HG03045 (cell line): Measurements from ENCODE around the gene OSBPL7.

Source experiments
- ATAC-seq: cut with Tn5 transposase; IDR thresholded peaks from one replicate; pipeline ENCODE4 v1.9.1; 2021; ENCODE audit warnings: mild to moderate bottlenecking, moderate library complexity; ENCODE audit not compliant: unreplicated experiment

Gene OSBPL7

DNA sequence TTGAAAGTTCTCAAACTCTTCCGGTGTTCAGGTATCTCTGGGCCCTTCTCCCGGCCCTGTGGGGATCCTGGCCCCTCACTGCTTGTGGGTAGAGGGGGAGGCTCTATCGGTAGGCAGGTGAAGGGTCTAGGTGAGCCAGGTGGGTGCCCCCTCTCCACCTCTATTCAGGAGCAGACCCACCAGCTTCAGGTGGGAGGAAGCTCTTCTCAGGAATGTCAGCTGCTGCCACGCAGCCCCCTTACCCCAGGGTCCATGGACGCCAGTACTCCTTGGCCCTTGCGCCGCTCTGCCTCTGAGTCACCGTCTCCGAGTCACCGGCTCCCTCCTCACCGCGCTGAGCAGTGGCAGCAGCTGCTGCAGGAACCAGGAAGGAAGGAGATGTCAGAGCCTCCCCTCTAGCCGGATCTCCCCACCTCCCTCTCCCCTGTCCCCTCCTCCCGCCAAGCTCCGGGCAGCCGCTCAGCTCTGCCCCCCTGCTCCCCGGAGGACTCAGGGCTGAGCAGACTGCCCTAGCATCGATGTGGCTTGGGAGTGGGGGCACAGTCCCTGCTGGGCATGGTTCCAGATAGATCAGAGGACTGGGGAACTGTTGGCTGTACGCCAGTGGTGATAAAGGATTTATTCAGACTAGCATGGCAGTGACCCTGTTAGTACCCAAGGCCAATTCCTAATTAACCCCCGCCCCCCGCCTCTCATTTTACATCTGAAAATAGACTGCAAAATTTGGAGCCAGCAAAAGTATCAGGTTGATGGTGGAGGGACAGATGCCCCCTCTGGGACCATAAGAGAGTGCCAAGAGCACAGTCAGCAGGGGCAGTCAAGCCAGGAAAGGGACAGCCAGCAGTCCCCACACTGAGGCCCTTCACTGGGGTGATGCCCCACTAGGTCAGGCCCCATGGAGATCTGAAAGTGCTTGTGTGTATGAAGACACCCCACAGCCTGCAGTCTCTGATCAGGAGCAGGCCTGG, at the start of gene OSBPL7:
Gene OSBPL7 (minus strand): TSS at position 371 of the 968 bp plus-strand sequence. CDS start 1,516 bp downstream, outside the sequence.
- ATAC-seq: peak; percentile 78

GRCh38 chr17:47871048-47871447, 49.5 kb upstream of the OSBPL7 start:
- no peak for ATAC-seq

DNA sequence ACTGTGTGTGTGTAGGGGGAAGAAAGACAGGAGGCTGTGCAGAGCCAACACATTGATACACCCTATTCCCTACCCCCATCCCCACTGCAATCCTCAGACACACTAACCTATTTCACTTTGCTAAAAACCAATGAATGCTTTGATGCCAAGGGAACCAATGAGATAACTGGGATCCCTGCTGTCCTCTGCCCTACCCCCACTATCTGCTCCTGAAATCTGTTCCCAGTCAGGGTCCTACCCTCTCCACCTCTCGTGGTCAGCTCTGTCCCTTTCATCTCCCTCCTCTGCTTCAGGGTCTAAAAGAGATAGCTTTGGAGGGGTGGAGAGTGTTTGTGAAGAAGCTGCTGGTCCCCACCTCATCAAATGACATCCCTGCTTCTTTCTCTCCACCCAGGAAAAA, 48.5 kb upstream of the OSBPL7 start:
- ATAC-seq: no peak

DNA sequence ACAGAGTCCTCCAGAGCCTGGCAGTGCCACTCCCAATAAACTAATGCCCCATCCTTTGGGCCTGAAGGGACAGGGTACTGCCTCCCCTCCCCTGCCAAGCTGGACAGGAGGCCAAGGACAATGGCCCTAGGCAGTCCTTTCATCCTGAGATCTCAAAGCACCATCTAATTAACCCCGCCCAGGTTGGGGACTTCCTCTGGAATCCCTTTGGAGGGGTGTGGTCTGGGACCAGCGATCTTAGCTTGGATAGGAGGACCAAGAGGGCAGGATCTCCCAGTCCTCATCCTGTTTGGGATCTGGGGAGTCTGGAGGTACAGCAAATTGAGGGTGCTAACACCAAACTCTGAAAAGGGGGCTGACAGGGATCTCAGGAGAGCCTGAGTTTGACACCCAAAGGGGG, 47.5 kb upstream of the OSBPL7 start:
- no peak for ATAC-seq

- ATAC-seq: no peak
Measured at GRCh38 chr17:47867813-47868533, 46.4 kb upstream of the OSBPL7 start.

- ATAC-seq: no peak
Measured at GRCh38 chr17:47866941-47867340, 45.3 kb upstream of the OSBPL7 start.

DNA sequence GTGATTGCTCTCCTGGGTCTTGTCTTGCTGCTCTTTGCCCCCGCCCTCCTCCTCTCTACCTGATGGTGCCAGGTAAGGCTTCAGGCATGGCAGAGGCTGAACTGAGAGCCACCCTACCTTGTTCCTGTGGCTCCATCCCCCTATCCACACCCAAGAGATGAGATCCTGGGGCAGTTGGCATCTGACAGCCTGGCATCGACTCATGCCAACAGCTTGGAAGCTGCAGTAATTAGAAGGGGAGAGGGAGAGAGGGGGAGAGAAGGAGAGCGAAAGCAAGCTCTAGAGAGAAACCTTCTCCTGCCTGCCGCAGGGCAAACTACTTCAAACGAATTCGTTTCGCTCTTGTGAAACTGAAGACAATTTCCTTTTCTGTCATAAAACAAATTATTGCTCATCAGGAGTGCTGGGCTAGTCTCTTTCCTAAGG, 43.2 kb upstream of the OSBPL7 start:
- no peak for ATAC-seq

GRCh38 chr17:47862621-47863440, 41.2 kb upstream of the OSBPL7 start:
- ATAC-seq: no peak

GRCh38 chr17:47860386-47860785, 38.8 kb upstream of the OSBPL7 start:
- no peak for ATAC-seq

DNA sequence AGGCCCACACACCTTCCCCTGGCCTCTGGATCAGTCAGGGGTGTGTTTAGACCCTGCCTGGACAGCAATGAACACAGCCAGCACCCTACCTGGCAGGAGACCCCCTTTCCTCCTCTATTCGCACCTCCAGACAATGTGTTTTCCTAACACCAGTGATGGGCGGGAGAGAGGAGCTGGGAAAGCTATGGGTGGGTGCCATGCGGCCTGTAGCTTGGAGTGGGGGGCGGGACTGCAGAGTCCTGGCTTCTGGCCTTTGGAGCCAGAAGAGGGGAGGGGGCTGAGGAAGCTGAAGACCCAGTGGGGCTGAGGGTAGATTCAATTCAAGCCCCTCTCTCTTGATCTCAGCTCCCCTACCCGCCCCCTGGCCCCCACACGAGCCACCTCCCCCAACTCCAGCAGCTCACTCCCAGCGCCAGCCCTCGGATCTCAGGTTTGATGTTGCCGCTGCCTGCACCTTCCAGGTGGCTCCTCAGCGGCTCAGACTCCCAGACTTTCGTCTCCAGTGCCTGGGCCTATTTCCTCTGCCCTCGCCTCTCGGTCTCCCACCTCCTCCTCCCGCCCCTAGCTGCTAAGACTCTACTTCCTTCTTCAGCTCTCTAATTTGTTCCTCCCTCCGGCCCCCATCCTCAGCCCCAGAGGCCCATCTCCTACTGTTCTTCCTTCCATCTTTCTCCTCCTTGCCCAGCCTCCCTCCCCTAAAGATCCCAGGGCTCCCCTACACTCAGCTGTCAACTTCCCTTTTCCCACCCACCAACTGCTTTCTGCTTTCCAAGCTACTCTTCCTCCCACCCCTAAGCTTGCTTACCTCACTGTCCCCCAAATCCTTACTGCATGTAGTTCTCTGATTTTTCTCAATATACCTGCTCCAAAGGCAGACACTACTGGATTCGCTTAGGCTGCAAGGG, 36.2 kb upstream of the OSBPL7 start:
- ATAC-seq: no peak

DNA sequence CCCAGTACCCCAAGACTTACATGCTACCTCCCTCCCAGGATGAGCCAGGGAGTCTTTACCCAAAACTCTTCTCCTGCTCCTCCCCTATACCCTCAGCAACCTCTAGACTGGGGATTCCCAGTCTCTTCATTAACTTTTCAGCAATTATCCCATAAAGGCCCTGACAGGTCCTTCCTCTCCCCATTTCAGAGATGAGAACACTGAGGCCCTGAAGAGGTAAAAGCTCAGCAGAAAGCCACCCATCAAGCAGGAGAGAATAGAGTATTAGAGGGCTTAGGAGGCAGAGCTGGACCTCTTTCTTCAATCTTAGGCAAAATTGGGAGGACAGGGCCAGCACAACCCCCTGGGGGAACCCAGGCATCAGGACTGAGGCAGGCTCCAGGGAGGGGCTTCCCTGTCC, 35.2 kb upstream of the OSBPL7 start:
- no peak for ATAC-seq

GRCh38 chr17:47855737-47856136, 34.1 kb upstream of the OSBPL7 start:
- no peak for ATAC-seq

DNA sequence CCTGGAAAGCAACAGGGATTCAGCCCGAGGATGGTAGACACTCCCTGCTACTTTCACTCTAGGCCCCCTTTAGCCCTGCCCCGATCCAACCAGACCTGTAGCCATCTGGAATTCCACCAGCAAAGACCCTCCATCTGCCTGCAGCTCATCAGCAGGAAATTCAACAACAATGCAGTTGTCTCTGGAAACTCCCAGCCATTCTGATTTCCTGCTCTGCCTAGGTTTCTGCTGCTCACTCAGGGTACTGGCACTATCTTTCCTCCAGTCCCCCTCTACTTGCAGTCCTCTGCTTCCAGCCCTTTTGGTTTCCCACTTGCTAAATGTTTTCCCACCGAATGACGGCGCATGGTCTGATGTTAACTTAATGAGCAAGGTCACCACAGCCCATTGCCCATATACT, 32.0 kb upstream of the OSBPL7 start:
- no peak for ATAC-seq

- ATAC-seq: no peak
Measured at GRCh38 chr17:47852113-47852949, 30.7 kb upstream of the OSBPL7 start.

DNA sequence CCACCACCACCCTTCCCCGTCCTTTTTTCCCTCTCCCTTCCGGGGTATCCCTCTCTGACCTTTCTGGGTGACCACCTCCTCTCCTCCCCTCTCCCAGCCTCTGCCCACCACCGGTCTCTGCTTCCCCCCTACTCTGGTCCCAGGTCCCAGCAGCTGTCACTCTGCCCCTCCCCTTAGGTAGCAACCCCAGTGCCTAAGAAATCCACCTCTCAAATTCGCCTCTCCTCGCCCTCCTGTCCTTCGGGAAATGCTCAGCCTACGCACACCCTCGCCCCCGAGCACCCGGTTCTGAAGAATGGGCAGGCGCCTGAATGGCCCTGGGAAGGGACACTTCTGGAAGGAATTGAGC, 30.1 kb upstream of the OSBPL7 start:
- ATAC-seq: no peak

DNA sequence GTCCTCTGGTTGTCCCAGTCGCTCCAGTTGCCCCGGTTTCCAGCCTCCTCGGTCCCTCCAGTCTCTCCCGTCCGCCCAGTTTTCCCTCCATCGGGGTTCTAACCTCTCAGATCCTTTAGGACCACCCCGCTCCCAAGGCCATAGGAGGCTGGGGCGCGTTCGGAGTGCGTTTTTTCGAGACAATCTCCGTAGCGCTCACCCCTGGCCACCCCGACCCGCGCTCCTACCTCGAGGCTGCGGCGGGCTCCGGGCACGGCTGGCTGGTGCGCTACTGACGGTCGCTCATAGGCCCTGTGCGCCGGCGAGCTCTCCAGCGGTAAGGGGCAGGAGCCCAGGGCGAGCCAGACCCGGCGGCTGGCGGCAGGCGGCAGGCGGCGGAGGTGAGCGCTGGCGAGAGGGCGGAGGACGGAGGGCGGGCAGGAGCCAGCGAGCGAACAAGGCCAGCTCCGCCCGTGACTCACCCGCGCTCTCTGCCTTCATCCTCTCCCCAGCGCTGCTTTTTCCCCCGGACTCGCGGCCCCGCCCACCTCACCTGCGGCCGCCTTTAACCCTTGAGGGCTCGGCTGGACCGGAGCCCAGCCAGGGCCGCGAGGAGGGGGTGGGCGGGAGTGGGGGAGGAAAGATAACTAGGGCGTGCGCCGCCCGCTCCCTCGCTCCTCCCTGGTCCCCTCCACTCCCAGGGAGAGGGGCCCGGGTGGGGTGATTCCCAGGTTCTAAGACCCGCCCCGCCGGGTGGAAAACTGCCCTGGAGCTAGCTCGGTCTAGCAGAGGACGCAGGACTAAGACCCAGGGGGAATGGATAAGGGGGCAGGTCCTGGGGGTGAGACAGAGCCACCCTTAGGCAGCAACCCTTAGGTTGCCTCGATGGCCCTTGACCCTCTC, 29.3 kb upstream of the OSBPL7 start, which contains the start of gene SP6:
Gene SP6 (minus strand): TSS at position 472 of the 882 bp plus-strand sequence. CDS start 2,734 bp downstream, outside the sequence.
- ATAC-seq: no peak

- ATAC-seq: no peak
Measured at GRCh38 chr17:47850373-47850691, 28.7 kb upstream of the OSBPL7 start.

DNA sequence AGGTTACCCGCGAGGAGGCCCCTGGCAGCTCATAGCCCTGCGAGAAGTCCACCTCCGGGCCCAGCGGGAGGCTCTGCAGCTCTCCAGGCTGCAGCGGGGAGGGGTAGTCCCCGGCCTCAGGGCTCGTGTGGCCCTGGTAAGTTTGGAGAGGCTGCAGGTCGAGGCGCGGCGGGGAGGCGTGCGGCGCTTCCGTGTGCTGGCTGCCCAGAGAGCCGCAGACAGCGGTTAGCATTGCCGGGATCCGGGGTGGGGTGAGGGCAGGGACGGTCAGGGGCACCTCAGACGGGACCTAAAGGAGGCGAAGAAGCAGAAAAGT, 26.6 kb upstream of the OSBPL7 start:
- ATAC-seq: no peak
